NCI-H226 (cell line): Measurements from ENCODE around the gene OPTC.
A peak's percentile ranks its signal among the peaks of the same experiment; 100 is the strongest.
"Not testable (repeated sequence)": the region's sequence is repeated elsewhere in the genome, so short reads cannot be mapped to it uniquely, and the experiment has no call there.

Experiments used
- DNase-seq: peaks from one replicate; pipeline ENCODE4 v3.0.0-alpha.2; 2015

Gene OPTC

GRCh38 chr1:203495845-203496244, 1.9 kb downstream of the OPTC start:
- no peak for DNase-seq

GRCh38 chr1:203497269-203497777, 3.4 kb downstream of the OPTC start:
- no peak for DNase-seq

- DNase-seq, result no peak
Measured at GRCh38 chr1:203499643-203500278, 5.8 kb downstream of the OPTC start.

- DNase-seq, result no peak
Measured at GRCh38 chr1:203500279-203500678, 6.3 kb downstream of the OPTC start.

DNA sequence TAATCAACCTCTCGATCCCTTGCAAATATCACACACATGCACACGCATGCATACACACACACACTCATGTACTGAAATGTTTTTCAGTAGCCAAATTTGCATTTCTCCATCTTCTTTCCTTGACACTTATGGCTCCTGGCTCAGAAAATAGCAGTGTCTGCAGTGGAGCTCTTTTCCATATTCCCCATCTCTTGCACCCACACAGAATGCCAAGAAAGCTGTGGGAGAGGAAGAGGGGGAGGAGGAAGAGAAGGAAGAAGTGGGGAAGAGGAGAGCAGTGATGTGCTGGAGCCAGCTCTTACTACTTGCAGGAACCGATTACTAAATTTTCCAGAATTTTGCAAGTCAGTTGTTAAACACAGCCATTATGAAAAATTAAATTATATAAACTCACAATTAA, 9.9 kb downstream of the OPTC start:
- DNase-seq, result no peak

DNA sequence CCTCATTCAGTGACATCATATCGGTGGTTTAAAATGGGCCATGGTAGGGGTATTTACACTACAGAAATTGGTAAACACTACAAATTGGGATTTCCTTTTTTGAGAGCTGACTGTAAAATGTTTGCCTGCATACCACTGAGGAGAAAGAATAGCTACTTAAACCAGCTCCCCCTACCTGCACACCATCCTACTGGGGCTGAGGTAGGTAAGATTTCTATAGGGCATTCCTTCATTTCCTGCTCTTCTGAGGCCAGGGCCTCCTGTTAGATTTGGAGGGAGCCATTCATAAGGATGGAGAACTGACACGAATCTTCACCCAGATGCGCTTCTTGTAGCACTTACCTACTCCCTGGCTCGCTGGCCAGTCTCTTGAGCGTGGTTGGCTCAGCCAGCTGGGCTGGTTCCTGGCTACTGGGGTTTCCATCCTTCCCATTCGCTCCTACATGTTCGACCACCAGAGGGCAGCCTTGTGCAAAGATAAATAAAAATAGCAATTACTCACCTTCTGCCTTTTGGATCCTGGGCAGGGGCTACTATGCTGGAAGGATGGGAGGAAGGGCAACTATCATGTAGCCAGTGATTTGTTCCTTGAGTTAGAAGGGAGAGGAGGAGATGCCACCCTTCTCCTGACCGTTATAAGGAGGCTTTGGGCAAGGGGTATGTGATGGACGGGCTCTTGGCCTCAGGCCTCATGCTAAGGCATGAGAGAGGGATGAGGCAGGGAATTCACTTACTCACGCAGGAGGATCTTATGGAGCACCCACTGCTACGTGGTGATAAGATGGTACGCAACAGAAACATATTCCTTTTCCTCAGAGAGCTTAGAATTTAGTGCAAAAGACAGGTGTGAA, 10.7 kb downstream of the OPTC start:
- peak; percentile 62 for DNase-seq

DNA sequence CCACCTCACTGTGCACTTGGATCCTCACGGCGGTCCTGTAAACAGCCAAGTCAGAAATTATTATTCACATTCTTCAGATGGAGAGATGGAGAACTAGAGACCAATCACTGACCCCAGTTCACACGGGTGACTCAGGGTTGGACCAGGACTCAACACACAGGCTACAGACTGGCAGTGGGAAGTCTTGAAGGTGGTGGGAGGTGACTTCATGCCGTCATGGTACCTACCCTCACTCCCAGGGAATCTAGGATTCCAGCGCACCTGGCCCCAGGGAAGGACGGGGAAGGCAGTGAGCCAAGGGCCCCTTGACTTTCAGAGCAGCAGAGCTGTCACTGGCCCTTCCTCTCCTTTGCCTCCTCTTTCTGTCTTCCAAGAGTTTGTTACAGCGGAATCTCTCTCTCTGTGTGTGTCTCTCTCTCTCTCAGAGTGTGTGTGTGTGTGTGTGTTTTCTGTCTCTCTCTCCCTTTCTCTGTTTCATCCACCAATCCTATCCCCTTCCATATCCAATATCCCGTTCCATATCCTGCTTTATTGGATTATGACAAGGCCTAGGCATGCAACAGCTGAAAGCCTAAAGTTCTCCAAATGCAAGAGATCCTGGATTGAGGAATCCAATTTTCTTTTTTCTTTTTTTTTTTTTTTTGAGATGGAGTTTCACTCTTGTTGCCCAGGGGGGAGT, 11.7 kb downstream of the OPTC start:
- no peak for DNase-seq

DNA sequence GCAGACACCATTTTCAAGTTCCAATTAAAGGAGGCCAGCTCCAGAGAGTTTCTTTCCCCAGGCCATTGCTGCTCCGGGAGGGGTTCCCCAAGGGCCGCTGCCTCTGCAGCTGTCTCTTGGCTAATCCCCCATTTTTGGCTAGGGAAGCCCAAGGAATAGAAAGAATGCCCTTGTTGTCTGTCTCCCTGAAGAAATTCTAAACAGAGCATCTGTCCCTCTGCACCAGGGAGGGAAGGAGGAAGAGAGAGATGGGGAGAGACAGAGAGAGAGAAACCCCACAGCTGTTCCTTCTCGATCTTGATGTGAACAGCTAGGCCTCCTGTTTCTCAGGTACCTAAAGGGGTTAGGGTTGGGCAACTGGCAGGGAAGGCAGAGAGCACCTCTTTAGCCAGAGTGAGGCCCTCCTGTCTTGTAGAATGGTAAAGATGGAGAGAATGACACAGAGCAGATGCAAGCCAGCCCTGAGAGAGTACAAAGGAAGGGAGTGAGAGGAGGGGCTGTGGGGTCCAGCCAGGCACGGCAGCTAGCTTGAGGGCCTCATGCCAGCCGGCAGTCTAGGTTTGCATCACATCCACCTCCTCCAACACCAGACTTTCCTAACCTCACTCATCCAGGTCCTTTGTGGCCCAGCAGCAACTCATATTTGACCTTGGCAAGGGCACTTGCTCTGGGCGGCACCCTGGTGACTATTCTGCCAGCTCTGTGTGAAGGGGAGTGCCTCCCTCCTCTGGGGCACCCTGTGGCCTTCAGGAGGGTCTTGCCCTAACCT, 13.1 kb downstream of the OPTC start:
- no peak for DNase-seq

DNA sequence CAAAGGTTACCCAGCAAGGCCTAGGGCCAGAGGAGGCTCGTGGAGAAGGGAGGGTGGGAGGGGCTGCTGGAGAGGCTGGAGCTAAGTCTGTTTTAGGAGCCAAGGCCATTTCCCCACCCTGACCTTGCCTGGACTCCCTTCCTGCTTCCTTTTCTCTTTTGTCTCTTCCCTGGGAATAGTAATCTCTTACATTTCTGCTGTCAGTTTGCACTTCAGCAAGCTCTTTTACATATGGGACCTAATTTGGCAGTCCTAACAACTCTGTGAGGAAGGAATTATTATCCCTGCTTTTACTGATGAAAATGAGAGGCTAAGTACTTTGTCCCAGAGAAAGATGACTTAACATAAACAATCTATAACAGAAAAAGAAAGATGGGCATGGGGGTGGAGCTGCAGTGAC, 13.8 kb downstream of the OPTC start:
- DNase-seq, result no peak

DNA sequence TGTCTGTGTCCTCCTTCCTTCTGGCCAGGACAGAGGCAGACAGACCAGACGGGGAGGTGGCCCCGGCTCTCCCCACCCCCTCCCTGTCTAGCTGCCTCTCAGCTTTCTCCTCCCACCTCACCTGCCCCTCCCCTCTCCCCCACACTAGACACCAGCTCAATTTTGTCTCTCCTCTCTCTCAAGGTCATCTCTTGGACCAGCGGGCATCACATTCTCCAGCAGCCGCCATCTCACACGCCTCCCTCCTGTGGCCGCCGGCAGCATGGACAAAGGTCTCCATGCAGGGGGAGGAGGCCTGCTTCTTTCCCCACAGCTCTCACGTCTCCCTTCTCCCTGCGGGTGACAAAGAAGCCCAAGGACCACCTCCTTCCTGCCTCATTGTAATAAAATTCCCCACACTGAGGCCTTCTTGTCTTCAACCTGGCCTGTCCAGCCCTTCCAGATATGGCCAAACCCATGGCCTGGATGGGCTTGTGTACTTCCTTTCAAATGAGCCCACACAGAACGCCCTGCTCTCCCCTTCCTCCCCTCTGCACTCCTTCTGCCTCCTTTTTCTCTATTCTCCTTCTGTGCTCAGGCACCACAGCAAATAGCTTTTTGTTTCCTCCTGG, 14.6 kb downstream of the OPTC start:
- no peak for DNase-seq

GRCh38 chr1:203509135-203509534, 15.2 kb downstream of the OPTC start:
- no peak for DNase-seq

GRCh38 chr1:203511513-203511912, 17.6 kb downstream of the OPTC start:
- DNase-seq, result no peak

DNA sequence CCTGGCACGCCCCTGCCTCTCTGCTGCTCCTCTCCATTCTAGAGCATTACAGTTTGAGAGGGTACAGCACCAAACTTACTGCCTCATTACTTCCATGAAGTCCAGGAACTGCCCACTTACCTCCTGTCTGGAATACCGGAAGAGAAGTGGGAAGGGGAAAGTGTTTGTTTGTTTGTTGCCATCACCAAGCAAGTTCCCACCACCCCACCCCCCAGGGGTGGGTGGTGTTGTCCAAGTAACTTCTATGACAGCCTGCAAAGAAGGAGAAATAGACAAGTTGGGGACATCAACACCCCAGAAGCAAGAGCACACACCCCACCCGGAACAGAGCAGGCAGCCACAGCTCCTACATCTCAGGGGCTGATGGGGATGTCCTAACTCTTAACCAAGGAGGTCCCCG, 18.0 kb downstream of the OPTC start:
- DNase-seq, result no peak

- DNase-seq, result no peak
Measured at GRCh38 chr1:203512517-203512847, 18.5 kb downstream of the OPTC start.

DNA sequence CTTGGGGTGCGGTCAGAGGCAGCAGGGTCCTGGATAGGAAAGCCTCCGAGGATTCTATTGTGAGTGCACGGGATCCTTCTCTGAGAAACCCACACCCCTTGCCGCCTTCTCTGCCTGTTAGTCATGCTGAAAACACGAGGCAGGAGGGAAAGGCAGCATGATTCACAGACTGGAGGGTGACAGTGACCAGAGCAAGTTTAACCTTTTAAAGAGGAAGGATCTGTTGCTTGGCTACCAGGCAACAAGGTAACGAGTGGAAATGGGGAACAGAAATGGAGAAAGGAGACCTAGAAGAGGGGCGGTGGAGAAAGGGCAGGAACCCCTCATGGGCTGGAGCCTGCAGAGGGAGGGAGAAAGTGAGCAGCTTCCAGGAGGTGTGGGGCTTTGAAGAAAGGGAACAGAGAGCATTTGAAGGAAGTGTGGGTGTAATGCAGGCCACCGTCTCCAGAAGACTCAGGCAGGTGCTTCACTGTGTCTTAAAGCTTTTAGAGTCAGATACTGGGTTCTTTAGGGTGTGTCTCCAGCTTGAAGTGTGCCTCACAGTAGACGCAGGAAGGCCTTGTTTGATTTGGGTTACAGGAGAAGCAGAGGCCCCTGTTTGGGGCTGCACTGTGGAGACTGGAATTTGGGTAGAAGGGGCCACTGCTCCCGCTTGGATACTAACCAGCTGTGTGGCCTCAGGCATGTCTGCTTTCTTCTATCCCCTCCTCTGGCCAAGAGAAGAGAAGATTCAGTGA, 19.1 kb downstream of the OPTC start:
- peak; percentile 87 for DNase-seq

GRCh38 chr1:203513585-203514031, 19.7 kb downstream of the OPTC start:
- DNase-seq, result no peak

GRCh38 chr1:203516184-203516583, 22.2 kb downstream of the OPTC start:
- no peak for DNase-seq

- DNase-seq, result no peak
Measured at GRCh38 chr1:203516906-203517305, 23.0 kb downstream of the OPTC start.

DNA sequence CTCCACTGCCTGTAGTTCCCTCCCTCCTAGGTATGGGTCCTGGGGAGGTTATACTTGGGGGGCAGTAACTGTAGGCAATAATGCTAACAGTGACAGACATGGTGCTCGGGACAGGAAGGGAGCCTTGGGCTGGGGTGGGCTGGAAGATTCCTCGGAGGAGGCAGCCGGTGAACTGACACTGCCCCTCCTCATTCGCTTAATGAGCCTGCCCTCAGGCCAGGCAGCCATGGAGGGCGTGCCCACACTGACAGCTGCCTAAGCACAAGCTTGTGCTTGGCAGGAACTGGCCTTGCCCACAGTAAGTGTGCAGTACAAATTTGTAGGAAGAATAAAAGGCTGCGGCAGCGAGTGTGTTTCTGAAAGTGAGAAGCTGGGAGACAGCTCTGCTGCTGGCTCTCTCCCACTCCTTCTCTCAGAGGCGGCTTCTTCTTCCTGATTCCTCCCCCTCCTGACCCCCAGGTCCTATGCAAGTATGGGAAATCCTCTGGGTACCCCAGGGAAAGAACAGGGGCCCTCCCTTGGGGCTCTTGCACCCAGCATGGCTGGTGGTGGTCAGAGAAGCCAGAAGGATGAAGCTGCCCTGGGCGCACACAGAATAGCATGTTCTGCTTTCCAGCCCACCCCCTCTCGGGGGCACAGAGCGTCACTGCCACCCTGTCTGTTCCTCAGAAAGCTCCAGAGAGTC, 23.6 kb downstream of the OPTC start:
- no peak for DNase-seq

DNA sequence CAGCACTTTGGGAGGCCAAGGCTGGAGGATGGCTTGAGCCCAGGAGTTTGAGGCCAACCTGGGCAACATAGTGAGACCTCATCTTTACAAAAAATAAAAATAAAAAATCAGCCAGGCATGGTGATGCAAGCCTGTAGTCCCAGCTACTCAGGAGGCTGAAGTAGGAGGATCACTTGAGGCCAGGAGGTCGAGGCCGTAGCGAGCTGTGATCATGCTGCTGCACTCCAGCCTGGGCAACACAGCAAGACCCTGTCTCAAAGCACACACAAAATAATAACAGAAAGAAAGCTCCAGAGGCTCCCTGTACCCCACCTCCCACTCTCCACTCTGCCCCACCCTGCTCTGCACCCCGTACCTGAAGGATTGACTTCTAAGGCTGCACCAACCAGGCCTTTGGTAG, 24.2 kb downstream of the OPTC start:
- DNase-seq, result not testable (repeated sequence)

GRCh38 chr1:203518541-203518940, 24.6 kb downstream of the OPTC start:
- no peak for DNase-seq
